Measurements from ENCODE around the gene DCAF7.

The DCAF7 gene

GRCh38 chr17:63629627-63630026, 79.3 kb downstream of the DCAF7 start:
- no peak for DNase-seq (ENCODE audit: low read depth in 3 of 3)

DNA sequence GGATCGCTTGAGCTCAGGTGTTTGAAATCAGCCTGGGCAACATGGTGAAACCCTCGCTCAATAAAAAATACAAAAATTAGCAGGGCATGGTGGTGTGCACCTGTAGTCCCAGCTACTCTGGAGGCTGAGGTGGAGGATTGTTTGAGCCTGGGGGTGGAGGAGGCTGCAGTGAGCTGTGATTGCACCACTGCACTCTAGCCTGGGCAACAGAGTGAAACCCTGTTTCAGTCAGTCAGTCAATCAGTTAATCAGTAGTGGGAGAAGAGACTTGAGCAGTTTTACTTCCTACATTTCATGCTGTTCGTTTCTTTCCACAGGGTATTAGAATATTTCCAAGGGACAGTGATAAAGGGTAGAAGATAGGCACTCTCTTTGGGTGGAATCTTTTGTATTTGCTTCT, 80.8 kb downstream of the DCAF7 start:
- DNase-seq (ENCODE audit: low read depth in 3 of 3): no peak

GRCh38 chr17:63631626-63632025, 81.3 kb downstream of the DCAF7 start:
- DNase-seq (ENCODE audit: low read depth in 3 of 3): no peak

DNA sequence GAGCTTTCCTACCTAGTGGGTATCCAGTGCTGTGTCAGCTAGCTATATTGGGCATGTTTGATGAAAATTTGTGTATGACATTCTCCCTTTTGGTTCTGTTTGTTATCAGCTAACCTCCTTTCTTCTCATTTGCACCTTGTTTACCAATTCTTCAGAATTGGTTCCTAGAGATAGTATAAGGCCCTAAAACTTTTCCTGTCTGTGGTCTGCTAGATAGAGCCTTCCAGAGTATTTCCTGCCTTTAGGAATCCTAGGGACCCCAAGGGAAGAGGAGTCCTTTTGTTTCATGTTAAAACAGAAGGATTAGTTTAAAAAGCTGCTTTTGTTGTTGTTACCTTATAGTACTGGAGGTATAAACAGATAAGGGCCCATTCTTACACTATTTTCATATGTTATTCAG, 83.5 kb downstream of the DCAF7 start:
- DNase-seq (ENCODE audit: low read depth in 3 of 3): no peak

GRCh38 chr17:63634163-63634562, 83.9 kb downstream of the DCAF7 start:
- no peak for DNase-seq (ENCODE audit: low read depth in 3 of 3)

DNA sequence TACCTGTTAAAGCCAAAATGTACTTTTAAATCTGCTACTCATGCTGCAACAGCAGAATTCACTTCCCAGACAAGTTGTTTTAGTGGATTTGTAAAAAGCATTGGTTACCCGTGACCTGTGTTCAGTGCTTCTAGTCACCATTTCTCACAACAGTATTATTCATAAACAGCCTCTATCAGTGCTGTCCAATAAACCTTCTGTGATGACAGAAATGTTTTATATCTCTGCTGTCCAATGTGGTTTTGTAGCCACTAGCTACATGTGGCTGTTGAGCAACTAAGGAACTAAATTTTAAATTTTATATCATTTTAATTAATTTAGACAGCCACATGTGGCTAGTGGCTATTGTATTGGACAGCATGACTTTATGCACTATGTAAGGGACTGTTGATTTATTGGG, 84.5 kb downstream of the DCAF7 start:
- no peak for DNase-seq (ENCODE audit: low read depth in 3 of 3)

DNA sequence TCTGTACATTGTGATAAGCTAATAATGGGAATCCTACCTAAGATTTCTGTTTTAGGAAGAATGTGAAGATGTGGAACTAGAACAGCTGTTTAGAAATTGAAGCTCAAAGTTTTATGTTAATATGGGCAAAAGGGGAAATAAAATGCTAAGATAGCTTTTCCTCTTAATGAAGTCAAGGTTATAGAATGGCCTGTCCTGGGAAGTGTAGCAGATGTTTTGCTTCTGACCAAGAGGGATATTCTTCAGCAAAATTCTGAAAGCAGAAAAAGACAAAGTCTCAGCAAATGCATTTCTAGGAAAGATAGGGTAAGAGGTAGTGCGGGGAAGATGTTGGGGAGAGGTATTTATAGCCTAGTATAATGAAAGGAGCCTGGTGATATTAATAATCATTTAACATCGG, 85.0 kb downstream of the DCAF7 start:
- no peak for DNase-seq (ENCODE audit: low read depth in 3 of 3)

DNA sequence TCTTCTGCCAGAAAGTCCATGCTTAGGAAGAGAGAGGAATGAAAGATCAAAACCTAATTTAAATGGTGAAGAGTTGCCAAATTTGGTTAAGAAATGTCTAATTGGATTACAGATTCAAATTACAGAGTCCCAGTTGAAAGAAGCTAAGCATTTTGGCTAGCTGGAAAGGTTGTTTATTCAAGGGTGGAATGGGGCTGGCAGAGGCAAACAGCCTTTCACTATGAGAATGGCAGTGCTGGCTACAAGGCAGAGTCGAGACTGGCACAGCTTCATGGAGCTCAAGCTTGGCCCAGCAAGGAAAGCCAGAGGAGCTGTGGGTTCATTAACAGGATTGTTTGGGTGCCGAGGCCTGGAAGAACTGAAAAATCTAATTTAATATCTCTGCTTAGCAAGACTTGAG, 85.5 kb downstream of the DCAF7 start:
- DNase-seq (ENCODE audit: low read depth in 3 of 3): no peak

GRCh38 chr17:63639125-63639524, 88.8 kb downstream of the DCAF7 start:
- no peak for DNase-seq (ENCODE audit: low read depth in 3 of 3)

DNA sequence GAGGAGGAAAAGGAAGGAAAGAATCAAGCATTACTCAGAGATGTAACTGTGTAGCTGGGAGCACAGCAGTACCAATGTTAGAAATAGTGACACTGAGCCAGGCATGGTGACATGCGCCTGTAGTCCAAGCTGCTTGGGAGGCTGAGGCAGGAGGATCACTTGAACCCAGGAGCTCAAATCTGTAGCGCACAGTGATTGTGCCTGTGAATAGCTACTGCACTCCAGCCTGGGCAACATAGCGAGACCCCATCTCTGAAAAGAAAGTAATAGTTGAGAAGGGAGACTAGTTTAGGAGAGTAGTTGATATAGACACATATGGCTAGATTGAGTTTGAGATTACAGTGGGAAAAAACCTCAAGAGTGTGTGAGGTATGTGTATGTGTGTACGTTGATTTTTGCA, 89.8 kb downstream of the DCAF7 start:
- no peak for DNase-seq (ENCODE audit: low read depth in 3 of 3)

DNA sequence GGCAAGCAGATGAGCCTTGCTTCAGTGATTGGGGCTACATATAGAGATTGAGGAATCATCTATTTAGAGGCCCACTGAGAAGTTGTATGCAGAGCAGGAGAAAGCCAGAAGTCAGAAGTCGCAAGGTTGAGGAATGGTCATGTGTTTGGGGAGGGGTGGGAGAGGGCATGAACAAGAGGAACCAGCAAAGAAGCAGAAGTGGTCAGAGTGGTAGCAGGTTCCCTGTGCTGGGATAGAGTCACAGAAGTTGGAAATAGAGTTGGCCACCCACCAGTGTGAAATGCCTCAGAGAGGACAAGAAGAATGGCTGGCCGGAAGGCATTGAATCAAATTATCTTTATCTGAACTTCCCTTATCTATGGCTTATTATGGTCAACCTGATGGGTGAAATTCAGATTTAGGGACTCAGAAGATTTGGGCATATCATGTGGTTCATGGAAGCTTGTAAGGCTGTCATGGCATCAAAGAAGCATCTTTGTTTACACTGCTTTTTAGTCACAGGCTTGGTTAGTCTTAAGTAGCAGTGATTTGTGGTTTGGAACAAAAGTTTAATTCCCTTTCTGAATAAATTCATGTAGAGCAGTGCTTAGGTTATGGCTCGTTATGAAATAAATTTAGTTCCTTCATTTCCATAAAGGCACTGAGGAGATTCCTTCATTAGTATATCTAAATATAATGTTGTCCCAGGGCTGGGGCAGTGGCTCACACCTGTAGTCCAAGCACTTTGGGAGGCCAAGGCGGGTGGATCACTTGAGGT, 91.6 kb downstream of the DCAF7 start:
- no peak for DNase-seq (ENCODE audit: low read depth in 3 of 3)
